Right kidney (tissue), 1 donor: ENCODE measurements around the gene CDH4.
"Not testable (repeated sequence)": the region's sequence is repeated elsewhere in the genome, so short reads cannot be mapped to it uniquely, and the experiment has no call there.

Source experiments
- DNase-seq: peaks from one replicate; pipeline ENCODE4 v3.0.0-alpha.2; 2016

CDH4 gene

DNA sequence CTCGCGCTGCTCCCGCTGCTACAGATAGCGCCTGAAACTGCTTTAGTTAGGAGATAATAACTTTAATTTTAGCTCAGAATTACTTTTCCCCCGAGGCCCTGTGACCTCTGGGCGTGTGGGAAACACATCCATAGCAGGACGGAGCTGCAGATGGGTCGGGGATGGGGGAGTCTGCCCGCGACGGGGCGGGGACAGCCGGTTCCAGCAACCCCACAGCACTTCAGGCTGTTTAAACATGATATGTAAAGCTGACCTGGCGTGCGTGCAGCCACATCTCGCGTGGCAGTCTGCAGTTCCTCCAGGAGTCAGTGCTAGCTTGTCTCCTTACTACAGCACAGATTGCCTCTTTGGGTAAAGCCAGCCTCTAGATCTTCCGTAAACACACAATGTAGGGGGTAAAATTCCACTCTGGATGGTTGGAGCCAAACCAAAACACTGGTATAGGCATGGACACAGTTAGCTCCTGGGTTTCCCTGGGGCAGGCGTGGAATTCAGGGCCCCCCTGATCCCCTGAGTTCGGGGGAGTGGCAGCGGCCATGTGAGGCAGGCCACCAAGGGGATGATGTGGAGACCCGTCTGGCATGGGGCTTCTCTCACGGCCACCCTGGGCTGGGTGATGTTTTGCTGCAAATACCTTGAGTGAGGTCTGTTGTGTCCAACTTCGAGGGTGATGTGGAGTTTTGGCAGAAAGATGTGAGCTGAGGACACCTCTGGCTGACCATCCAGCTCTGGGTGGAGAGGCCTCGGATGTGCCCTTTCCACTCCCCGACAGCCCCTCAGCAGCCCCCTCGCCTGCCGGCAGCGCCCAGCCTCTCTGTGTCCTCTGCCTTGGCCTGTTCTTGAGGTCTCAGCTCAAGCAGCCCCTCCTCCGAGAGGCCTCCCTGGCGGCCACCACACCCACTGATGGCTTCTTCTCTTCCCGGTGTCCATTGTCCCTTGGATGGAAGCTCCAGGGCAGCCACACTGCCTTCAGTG lies 599.2 kb downstream of the CDH4 start:
- DNase-seq, result no peak

DNA sequence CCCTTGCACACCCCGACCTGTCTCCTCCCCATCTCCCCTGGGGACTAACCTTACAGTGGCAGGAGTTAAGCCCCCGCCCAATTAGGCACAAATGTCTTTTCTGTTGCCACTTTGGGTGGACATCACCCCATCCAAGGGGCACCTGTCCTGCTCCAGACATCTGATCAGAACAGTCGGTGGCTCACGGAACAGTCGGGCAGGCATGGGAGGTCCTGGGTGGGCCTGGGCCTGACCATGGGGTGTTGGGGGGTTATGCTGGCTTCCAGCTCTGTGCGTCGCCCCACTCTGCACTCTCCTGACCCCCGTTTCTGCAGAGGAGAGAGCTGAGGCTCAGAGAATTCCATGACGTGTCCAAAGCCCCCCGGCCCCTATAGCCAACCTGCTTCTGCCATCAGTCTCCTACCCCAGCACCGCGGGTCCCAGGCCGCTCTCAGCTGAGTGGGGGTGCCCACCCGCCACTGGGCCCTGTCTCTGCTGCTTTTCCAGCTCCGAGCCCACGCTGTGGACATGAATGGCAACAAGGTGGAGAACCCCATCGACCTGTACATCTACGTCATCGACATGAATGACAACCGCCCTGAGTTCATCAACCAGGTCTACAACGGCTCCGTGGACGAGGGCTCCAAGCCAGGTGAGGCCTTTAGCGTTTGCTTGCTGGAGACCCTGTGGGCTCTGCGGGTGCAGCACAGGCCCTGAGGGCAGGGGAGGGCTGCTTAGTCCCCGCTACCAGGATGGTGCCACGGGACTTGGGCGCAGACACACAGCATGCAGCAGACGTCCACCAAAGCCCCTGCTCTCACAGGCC lies 600.4 kb downstream of the CDH4 start:
- DNase-seq, result no peak

DNA sequence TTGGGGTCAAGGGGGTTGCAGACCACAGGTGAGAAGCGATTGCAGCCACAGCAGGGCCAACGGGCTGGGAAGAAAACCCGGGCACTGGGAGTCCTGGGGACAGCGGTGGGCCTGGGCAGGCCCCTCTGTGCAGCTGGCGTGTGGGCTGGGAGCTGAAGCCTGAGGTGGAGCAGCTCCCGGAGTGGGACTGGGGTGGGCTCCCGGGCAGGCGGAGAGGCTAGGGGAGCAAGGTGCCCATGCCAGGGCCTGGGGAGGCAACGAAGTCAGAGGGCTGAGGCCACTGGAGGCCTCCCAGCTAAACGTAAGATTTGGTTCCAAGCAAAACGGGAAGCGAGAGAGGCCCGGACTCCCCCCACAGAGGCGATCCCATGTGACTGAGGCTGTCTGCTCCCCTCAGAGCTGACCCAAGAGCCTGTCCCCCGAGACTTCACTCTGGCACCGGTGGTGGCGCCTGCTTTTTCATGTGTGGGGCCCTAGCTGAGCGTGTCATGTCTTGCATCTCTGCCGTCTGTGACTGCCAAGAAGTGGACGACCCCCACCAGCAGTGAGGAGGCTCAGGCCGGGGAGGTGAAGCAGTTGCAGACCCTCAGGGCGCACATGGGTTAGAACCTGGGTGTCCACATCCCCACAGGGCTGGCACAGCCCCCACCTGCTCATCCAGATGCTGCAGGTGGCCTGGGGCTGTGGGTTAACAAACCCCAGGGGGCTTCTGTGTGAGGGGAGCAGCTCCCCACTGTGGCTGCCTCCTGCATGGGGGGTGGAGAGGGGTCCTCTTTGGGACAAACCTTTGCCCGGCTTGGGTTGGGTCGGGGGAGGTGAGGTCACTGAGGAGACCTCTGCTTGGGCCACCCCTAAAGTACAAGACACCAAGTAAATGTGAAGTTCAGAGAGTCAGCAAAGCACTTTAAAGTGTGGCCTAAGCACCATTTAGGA lies 601.3 kb downstream of the CDH4 start:
- no peak for DNase-seq

DNA sequence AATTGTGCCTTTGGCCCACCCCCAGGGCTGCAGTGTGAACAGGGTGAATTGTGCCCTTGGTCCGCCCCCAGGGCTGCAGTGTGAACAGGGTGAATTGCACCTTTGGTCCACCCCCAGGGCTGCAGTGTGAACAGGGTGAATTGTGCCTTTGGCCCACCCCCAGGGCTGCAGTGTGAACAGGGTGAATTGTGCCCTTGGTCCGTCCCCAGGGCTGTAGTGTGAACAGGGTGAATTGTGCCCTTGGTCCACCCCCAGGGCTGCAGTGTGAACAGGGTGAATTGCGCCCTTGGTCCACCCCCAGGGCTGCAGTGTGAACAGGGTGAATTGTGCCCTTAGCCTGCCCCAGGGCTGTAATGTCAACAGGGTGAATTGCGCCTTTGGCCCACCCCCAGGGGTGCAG lies 602.5 kb downstream of the CDH4 start:
- not testable (repeated sequence) for DNase-seq

DNA sequence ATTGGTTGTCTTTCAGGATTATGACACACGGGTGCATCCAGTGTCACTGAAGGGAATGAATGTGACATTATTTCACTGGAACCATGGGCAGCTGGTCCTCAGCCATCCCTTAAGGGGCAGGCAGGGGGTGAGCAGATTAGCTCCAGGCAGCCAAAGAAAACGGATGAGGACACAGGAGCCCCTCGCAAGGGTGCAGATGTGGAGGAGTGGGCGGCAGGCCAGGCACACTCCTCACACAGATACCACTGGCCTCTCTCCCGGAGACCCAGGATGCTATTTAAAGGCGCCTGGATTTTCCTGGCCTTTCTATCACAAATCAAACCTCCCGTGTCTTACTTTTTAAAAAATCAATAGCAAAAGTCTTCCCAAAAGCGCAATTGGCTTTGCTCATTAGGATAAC lies 603.2 kb downstream of the CDH4 start:
- no peak for DNase-seq

DNA sequence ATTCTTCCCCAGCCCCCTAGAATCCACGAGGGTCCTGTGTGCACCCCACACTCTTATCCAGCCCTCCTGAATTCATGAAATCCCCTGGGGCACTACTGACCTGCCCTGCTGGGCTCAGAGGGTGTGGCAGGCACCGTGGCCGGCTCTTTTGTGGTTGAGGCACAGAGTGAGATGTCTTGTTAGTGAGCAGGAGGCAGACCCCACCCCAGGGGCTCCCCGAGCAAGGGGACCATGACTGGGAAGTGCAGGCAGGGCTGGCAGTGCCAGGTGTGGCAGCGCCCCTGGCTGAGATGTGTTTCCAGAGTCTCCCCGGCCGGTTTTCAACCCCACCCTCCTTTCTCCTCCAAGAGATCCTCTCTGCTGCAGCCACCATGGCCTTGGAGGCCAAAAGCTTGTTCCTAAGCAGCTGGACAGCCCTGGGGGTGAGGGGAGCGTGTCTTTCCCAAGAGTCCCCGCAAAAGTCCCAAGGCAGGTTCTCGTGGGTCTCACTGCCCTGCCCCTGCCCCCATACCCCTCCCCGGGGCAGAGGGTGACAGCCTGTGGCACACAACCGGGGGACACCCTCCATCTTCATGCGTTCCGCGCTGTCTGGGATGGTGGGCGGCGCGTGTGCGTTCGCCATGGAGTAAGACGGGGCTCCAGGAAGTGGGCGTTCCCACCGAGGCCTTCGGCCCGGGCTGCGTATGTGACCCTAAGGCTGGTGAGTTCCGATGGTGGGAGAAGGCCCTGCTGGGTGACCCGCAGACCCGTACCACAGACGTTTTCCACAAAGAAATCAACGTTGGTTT lies 604.8 kb downstream of the CDH4 start:
- DNase-seq, result no peak

DNA sequence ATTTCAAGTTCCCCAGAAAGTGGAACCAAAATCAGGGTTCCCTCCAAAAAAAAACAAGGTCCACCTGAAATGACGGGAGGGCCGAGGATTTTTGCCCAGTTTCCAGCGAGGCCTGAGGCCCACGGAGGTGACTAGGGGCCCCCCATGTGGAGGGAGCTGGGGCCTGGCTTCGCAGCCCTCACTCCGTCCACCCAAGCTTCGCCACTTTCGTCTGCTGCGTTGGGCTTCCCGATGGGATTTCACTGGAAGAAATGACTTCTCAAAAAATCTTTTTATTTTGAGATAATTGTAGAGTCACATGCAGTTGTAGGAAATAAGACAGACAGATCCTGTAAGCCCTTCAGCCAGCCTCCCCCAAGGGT lies 605.3 kb downstream of the CDH4 start:
- DNase-seq, result no peak

DNA sequence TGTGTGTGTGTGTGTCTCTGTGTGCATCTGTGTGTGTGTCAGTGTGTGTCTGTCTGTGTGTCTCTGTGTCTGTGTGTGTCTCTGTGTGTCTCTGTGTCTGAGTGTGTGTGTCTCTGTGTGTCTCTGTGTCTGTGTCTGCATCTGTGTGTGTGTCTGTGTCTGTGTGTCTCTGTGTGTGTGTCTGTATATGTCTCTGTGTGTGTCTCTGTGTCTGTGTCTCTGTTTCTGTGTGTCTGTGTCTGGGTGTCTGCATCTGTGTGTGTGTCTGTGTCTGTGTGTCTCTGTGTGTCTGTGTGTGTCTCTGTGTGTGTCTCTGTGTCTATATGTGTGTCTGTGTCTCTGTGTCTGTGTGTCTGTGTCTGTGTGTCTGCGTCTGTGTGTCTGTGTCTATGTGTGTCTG lies 605.8 kb downstream of the CDH4 start:
- no peak for DNase-seq

DNA sequence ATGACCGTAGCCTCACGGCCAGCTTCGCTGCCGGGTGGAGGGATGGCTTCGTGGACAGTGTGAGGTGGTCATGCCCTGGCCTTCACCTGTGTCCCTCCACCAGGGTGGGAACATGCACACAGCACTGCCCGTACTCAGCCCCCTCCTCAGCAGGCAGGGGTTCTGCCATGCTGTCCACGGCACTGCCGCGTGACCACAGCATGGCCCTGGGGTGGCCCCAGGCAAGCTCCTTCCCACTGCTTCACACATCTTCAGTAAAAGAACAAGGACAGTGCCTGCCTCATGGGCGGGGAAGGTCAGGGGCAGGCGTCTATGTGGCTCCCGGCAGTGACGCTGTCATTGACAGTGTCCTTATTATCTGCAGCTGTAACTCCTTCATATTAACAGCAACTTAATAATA lies 607.7 kb downstream of the CDH4 start:
- DNase-seq, result no peak

DNA sequence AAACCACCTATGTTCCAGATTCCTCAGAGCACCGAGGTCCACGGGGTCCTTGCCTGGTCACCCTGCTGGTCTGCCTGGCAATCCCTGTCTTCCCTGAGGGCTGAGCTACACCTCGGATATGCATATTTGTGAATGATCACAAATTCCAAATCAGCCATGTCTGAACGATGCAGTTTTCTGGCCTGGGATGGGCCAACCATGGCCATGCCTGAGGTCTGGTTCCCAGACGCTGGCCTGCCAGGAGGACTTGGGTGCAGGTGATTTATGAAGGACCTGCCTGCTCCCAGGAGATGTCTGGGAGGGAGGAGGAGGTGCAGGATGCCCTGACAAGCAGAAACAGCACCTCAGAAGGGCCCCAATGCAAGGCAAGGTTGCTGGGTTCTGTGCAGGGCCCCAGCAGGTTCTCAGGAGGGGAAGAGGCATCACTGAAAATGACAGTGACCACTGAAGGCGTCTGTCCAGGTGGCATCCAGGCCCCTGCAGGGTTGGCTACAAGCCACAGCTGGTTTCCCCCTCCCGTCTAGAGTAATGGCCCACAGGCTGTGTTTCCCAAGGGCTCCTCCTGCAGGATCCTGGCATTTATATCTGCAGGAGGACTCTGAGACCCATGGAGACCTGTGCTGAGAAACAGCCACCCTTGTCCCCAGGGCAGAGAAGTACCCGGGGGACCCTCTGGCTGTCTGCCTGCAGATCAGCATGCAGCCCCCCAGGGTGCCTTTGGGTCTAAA lies 608.4 kb downstream of the CDH4 start:
- no peak for DNase-seq

DNA sequence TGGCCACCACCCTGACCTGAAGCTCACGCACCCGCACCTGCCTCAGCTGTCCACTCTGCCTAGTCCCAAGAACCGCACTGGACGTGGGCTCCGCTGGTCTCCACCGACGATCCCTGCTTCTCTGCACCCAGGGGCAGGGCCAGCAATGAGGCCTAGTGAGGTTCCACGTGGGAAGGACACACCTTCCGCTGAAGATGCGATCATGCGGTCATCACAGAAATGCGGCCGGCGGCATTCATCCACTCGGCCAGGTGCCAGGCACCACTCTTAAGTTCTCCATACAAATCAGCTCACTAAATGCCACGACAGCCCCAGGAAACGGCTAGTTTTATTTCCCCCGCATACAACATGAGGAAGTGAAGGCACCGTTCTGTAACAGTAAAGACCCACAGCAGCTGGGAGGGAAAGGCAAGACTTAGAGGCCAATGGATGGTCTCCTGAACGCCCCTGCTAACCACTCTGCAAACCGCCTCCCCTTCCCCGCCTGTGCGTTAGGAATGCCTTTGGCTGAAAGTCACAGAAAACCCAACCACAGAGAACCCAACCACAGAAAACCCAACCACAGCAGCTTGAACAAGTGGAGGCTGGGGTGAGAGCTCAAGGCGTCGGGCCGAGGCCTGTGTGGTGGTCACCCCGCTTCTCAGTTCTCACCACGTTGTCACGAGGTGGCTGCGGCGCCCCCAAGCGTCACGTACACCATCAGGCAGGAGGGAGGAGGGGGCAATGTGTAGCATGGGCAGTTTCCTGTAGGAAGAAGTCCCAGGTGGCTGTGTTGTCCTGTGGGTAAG lies 609.2 kb downstream of the CDH4 start:
- no peak for DNase-seq

DNA sequence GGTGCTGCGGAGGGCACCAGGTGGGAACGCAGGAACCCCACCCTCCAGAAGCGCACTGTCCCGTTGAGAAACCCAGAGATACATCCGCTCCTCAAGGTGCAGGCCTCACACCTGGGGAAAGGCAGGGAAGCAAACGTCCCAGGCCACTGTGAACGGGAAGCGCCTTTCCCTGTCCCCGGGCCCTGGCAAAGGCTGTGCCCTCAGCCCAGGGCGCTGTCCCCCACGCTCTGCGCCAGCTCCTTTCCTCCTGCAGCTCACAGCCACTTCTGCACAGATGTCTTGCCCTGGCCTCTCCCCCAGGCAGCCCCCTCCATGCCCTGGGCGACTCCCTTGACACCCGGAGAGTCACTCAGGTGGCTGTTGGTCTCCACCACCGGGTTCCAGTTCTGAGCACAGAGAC lies 609.8 kb downstream of the CDH4 start:
- DNase-seq, result no peak

DNA sequence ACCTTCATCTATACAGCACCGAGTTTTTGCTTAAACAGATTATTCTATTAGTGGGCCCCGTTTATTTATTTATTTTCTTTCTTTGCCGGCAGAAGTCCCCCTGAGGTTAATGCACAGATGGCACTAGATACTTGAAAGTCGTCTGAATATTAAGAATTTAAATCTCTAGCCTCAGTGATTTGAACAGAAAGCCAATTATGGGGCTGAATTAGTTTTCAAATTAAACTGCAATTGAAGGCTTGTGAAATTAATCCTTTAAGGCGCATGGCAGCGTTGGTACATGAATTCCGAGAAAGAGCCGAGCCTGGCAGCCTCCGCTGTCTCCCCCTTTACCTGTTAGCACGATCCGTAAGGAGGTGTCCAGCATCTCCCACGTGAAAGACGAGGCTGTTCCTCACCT lies 610.8 kb downstream of the CDH4 start:
- no peak for DNase-seq

DNA sequence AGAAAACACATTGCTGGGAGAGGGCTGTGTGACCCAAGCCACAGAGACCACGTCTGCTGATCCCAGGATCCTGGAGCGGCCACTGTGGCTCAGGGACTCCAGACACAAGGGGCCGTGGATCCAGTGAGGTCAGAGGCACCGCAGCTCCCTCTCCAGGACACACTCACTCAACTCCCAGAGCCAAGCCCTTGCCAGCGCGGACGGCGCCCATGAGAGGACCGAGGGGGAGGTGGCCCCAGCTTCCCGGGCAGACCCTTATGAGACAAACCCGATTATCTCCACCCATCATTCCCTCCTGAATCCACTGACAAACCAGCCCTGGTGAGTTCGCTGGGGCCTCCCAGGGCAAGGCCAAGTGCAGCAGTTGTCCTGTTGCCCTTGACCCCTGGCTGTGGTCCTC lies 612.4 kb downstream of the CDH4 start:
- no peak for DNase-seq

DNA sequence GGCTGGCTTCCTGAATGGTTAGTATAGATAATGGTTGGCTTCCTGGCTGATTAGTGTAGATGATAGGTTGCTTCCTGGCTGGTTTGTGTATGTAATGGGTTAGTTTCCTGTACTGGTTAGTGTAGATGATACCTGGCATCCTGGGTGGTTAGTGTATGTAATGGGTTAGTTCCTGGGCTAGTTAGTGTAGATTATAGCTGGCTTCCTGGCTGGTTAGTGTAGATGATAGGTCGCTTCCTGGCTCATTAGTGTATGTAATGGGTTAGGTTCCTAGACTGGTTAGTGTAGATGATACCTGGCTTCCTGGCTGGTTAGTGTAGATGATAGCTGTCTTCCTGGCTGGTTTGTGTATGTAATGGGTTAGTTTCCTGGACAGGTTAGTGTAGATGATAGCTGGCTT lies 613.3 kb downstream of the CDH4 start:
- DNase-seq, result no peak

DNA sequence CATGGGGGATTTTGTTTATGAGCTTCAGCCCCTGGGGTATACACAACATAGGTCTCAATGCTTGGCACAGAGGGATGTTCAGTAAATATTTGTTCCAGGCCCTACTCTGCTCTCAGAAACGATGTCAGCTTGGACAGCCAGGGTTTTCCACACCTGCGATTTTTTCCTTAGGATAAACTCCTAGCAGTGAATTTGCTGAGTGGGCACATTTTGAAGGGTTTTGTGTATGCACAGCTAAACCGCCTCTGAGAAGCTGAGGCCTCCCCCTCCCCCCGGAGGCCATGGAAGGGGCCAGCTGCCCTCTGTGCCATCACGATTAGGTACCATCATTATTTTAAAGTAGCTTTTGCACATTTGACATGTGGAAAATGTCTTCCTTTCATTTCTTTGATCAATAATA lies 614.1 kb downstream of the CDH4 start:
- DNase-seq, result no peak

DNA sequence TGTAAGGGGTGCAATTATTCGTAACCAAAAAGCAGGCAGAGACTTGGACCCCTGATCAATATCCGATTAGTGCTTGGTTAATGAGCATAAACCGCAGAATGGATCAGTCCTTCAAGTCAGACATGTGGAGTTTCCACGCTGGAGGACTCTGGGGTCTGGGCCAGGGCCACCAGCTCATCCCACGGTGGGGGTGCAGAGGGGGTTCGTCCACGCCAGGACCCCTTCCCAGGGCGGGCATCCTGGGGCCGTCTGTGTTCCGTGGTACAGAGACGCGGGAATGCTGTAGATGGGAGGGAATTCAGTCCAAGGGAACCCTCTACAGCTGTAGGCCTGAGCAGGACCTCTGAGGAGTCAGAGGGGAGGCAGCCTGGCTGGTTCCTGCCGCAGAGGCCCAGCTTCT lies 615.9 kb downstream of the CDH4 start:
- DNase-seq, result no peak

DNA sequence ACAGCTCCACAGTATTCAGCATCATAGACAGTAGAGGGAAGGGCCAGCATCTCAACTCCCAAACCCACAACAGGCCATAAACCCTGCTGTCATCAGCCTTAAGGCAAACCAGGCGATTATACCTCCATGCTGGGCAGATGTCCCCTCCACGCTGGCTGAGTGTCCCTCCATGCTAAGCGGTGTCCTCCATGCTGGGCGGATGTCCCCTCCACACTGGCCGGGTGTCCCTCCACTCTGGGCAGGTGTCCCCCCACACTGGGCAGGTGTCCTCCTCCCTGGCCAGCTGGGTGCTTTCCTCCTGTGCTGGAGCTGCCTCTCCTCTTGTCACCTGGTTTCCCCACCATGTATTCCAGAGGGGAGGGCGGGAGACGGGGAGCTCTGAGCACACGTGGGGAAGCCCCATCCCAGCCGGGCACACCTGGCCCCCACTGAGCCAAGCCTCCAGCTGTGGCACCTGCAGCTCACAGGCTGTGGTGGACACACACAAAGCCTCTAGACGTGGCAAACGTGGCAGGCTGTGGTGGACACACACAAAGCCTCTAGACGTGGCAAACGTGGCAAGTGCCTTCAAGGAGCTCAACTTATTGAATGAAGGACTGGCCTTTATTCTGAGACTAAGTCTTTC lies 616.5 kb downstream of the CDH4 start:
- no peak for DNase-seq

DNA sequence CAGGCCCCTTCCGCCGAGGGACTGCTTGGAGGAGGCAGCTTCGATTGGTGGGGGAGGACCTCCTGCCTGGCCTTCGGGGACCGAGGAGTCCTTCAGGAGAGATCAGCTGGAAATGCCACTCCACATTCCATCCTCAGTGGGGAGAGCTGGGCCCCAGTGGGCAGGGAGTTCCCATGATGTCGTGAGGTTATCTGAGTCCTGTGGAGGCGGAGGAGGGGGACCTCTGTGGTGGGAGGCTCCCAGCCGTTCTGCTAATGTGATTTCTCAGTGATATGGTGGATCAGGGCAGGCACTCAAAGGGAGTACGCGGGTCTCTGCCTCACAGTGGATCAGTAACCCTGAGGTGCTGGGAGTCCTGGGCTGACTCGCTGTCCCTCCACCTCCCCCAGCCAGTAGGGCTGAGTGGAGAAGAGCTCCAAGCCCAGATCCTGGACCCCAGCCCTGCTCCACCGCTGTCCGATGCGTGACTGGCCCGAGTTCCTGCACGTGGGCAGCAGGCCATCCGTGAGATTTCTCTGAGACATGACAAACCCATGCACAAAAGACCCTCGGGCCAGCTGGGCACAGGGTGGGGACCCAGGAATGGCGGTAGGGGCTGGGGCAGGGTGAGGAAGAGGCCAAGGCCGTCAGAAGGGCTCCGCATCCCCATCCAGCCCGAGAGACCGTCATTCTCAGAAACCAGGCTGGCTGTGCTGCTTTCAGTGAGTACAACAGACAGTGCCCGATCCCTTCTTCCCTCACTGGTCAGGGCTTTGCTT lies 617.9 kb downstream of the CDH4 start:
- DNase-seq, result no peak
